Neural progenitor cell (in vitro differentiated cells): ENCODE results near the gene SLIT1.

Experiments
- EZH2 ChIP-seq: fragments of 200-600 bp; sonication (generic); IDR thresholded peaks from 2 replicates; pipeline ENCODE4 v1.6.1; 2017; ENCODE audit warnings: antibody characterized with exemption, mild to moderate bottlenecking, moderate library complexity
- EZH2phosphoT487 ChIP-seq: fragments of 200-600 bp; sonication (generic); IDR thresholded peaks from 2 replicates; pipeline ENCODE4 v1.6.1; 2017; ENCODE audit warnings: antibody characterized with exemption
- TF ChIP-seq, protein P1 (sequence below): fragments of 200-600 bp; sonication (generic); IDR thresholded peaks from 2 replicates; pipeline ENCODE4 v1.5.1; 2017; ENCODE audit warnings: antibody characterized with exemption, mild to moderate bottlenecking

DNA sequence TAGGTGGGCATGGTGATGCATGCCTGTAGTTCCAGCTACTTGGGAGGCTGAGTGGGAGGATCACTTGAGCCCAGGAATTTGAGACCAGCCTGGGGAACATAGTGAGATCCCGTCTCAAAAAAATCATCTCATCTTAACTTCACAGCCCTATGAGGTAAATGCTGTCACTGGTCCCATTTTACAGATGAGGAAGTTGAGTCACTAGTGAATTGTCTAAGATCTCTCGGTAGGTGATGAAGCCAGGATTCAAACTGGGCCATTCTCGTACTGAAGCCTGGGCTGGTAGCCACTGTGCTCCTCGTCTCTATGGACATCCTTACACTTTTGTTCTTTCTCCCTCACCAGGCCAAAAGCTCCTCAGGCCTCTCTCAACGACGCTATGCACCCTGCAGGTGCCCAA, 6.4 kb downstream of the SLIT1 start:
- TF ChIP-seq EZH2 (peak; percentile 5), EZH2phosphoT487 (no peak)
- TF ChIP-seq, protein P1, sequence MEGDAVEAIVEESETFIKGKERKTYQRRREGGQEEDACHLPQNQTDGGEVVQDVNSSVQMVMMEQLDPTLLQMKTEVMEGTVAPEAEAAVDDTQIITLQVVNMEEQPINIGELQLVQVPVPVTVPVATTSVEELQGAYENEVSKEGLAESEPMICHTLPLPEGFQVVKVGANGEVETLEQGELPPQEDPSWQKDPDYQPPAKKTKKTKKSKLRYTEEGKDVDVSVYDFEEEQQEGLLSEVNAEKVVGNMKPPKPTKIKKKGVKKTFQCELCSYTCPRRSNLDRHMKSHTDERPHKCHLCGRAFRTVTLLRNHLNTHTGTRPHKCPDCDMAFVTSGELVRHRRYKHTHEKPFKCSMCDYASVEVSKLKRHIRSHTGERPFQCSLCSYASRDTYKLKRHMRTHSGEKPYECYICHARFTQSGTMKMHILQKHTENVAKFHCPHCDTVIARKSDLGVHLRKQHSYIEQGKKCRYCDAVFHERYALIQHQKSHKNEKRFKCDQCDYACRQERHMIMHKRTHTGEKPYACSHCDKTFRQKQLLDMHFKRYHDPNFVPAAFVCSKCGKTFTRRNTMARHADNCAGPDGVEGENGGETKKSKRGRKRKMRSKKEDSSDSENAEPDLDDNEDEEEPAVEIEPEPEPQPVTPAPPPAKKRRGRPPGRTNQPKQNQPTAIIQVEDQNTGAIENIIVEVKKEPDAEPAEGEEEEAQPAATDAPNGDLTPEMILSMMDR, result no peak
